AG09309 (cell line): ENCODE results near the gene RALGDS.

Experiments used
- DNase-seq: peaks from one replicate; pipeline ENCODE4 v3.0.0-alpha.2; 2010; ENCODE audit warnings: low read depth
- H3K4me3 ChIP-seq: 2 replicates; pipeline ENCODE4 v1.5.1; 2011; ENCODE audit warnings: mild to moderate bottlenecking, low read depth, low read length, moderate library complexity; ENCODE audit not compliant: control insufficient read depth
- CTCF ChIP-seq: IDR thresholded peaks from 2 replicates; pipeline ENCODE4 v1.5.1; 2011; ENCODE audit warnings: mild to moderate bottlenecking, low read depth, low read length, inconsistent platforms; ENCODE audit not compliant: insufficient read depth, control insufficient read depth; ENCODE audit errors: missing control alignments

The RALGDS gene

GRCh38 chr9:133118568-133118967, 2.5 kb downstream of the RALGDS start:
- no peak overlapping the region for H3K4me3 ChIP-seq
- DNase-seq, result no peak
- TF ChIP-seq CTCF, result no peak

DNA sequence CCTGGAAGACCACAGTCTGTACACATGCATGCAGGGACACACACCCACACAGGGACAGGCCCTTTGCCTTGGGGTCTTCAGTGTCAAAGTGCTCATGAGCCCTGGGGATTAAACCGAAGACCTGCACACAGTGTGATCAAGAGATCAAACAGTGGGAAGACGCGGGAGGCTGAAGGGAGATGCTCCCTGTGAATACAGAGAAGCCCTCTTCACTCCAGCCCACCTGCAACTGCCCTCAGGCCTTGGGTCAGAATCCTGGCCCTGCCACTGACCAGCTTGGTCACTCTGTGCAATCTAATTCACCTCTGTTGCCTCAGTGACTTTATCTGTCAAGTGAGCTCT, 2.9 kb downstream of the RALGDS start:
- no peak for DNase-seq
- H3K4me3 ChIP-seq, result no peak overlapping the region
- no peak for TF ChIP-seq CTCF

DNA sequence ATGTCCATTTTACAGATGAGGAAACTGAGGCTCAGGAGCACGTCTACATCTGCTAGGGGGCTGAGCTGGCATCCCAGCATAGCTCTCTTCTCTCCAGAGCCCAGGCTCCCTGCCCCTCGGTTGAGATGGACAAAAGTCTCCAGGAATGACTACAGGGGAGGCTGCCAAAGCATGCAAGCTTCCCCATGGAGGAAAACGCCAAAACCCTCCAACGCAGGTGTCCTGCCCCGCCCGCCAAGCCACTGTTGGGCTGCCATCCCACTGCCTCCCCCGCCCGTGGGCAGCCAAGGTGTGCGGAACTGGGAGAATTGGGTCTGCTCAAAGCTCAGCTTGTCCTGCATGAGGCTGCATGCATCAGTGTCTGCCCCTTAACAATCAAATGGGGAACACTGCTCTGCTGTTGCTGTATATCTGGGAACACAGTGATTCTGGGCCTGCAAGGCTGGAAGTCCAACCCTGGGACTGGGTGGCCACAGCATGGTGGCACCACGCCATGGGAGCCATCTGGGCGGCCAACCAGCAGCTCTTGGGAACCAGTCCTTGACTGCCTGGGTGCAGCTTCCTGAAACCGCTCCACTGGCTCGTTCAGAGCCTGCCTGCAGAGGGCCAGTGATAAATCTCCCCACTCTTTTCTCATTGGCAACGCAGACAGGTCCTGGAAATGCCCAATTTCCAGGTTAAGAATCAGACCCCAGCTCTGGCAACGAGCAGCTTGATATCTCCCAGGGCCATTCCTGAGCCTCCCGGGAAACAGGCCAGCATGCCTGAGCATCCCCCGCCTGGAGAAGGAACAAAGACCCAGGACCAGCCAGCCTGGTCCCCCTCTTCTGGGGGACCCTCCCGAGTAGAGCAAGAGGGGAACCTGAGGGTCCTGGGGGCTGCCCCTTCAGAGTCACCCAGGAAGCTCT, 3.5 kb downstream of the RALGDS start:
- no peak for DNase-seq
- TF ChIP-seq CTCF, result no peak

GRCh38 chr9:133116346-133117231, 4.5 kb downstream of the RALGDS start:
- no peak overlapping the region for H3K4me3 ChIP-seq
- TF ChIP-seq CTCF, result no peak
- no peak for DNase-seq

More for the DNA sequence above, 3.5 kb downstream of the RALGDS start:
- H3K4me3 ChIP-seq, result no peak overlapping the region

- no peak for TF ChIP-seq CTCF
- no peak overlapping the region for H3K4me3 ChIP-seq
- no peak for DNase-seq
Measured at GRCh38 chr9:133115604-133116345, 5.3 kb downstream of the RALGDS start.

DNA sequence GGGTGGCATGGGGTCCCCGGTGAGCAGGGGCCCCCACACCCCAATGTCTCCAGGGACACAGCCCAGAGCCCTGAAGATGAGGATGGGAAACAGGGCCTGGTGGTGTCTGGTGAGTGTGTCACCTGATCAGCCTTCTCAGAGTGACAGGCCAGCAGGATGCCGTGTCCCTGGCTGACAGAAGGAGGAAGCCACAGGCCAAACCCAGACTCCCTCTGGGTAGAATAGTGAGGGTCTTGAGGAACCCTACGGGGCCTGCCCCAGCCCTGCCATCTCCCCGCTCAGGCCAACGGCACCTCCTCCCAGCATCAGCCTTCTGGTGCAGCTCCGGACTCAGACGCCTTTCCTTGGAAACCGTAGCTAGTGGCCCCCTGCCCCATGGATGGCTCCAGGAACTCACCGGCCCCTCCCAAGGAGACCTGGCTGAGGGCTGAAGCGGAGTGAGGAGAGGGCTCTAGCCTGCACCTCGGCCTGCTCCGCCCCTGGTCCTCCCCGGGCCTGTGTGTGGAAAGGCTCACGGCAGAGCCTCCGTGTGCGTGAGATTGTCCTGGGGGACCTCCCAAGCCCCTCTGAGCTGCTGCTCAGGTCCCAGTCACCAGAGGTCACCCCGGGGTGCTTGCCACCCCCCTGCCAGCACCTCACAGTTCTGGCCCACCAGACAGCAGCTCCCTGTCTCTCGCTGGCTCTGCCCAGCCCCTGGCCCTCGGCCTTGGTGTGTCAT, 6.0 kb downstream of the RALGDS start:
- DNase-seq, result no peak
- no peak for TF ChIP-seq CTCF
- no peak overlapping the region for H3K4me3 ChIP-seq
